ENCODE data around the gene CYTH3. TPM values are rescaled to one million over a fixed set of nuclear protein-coding genes. Genes with fewer than 3 reads are reported as not detected.

CYTH3 gene
- total and polyA plus RNA-seq, 2 of the 4 experiments (the other 2 are of a cell fraction), result 14.2 to 34.8 TPM

- TSS peak; percentile 62 for BruUV-seq (replicated peaks)
- H2BK15ac ChIP-seq (ENCODE audit: low read depth, low read length), result no peak overlapping the region
- ChIA-PET POLR2A (ENCODE audit: unreplicated experiment) (no interaction called here), CTCF (interaction anchor here (0.6 kb wide), 3 partner anchors 41 to 306 kb away, joined by 3 read pairs; no protein-coding TSS in a partner anchor)
- peaks cover 51% of the 10 kb centered on the region for H3K36me3 ChIP-seq (ENCODE audit: control insufficient read depth, insufficient read depth, low read length)
- ATAC-seq (ENCODE audit: low read depth), result no peak
- no peaks in the 10 kb centered on the region; the same call in 1 of the 2 replicates for H4K20me1 ChIP-seq (ENCODE audit: insufficient read depth, low read length)
- H3K9ac ChIP-seq (ENCODE audit: low read depth, low read length), result no peak overlapping the region
- no peak overlapping the region for H2AK5ac ChIP-seq (ENCODE audit: low read depth, low read length)
- TF ChIP-seq ELK1 (IDR thresholded peaks at IDR 0.05; ENCODE audit: borderline replicate concordance, low read depth, low read length) (no peak), FOS (IDR thresholded peaks at IDR 0.05; ENCODE audit: low read depth, low read length) (no peak), MAZ (IDR thresholded peaks at IDR 0.05; ENCODE audit: borderline replicate concordance, low read depth, low read length) (no peak), NFE2L2 (IDR thresholded peaks at IDR 0.05; ENCODE audit: low read depth, low read length) (no peak), CHD1 (IDR thresholded peaks at IDR 0.05; ENCODE audit: low read depth, low read length) (no peak), MXI1 (IDR thresholded peaks at IDR 0.05; ENCODE audit: borderline replicate concordance, low read depth, low read length) (no peak), CEBPB (IDR thresholded peaks at IDR 0.05; ENCODE audit: low read depth, low read length) (no peak), POLR2A (IDR thresholded peaks at IDR 0.05; ENCODE audit: low read depth, low read length) (no peak), CTCF (conservative IDR thresholded peaks at IDR 0.05; ENCODE audit: low read depth, low read length) (no peak), BHLHE40 (IDR thresholded peaks at IDR 0.05; ENCODE audit: low read depth, low read length) (no peak), RAD21 (IDR thresholded peaks at IDR 0.05; ENCODE audit: low read length) (no peak), SMC3 (IDR thresholded peaks at IDR 0.05; ENCODE audit: low read depth, low read length) (no peak), MAFK (IDR thresholded peaks at IDR 0.05; ENCODE audit: low read depth, low read length) (no peak), RFX5 (IDR thresholded peaks at IDR 0.05; ENCODE audit: low read depth, low read length) (no peak)
- TF ChIP-seq, protein P1, sequence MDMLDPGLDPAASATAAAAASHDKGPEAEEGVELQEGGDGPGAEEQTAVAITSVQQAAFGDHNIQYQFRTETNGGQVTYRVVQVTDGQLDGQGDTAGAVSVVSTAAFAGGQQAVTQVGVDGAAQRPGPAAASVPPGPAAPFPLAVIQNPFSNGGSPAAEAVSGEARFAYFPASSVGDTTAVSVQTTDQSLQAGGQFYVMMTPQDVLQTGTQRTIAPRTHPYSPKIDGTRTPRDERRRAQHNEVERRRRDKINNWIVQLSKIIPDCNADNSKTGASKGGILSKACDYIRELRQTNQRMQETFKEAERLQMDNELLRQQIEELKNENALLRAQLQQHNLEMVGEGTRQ (IDR thresholded peaks at IDR 0.05; ENCODE audit: low read depth, low read length), result no peak
- no peak overlapping the region for H3K23ac ChIP-seq (ENCODE audit: low read depth, low read length)
- no peak for DNase-seq
- H3K4ac ChIP-seq (ENCODE audit: low read depth, low read length), result no peak overlapping the region
- H4K91ac ChIP-seq (ENCODE audit: insufficient read depth, low read depth, low read length), result no peak overlapping the region
- no peak overlapping the region for H2BK120ac ChIP-seq (ENCODE audit: low read depth, low read length)
- H3K9me1 ChIP-seq (ENCODE audit: insufficient read depth, low read length), result no peaks in the 10 kb centered on the region
- H3K4me1 ChIP-seq (ENCODE audit: control insufficient read depth, insufficient read depth, low read length), result peaks cover 1% of the 10 kb centered on the region
- in situ Hi-C loops (cut with MboI; ENCODE audit: low sequenced_read_pairs) (loop anchor here (5.0 kb wide), 1 partner anchor 161 kb away; no protein-coding TSS in a partner anchor), intact Hi-C loops (cut with micrococcal nuclease) (no loop called here), dilution Hi-C loops (cut with HindIII; ENCODE audit: low sequenced_read_pairs, unreplicated experiment) (no loop called here)
- no peaks in the 10 kb centered on the region for H3K9me3 ChIP-seq (ENCODE audit: control insufficient read depth, insufficient read depth, low read length)
- H3K56ac ChIP-seq (ENCODE audit: extremely low read depth, insufficient read depth, low read length), result no peak overlapping the region
- H2BK20ac ChIP-seq (ENCODE audit: low read depth, low read length), result no peak overlapping the region
- no peak overlapping the region for H4K8ac ChIP-seq (ENCODE audit: low read depth in 2 of 2, low read length in 2 of 2)
- H3K27me3 ChIP-seq (ENCODE audit: control insufficient read depth, insufficient read depth, low read length), result no peaks in the 10 kb centered on the region
- H3K27ac ChIP-seq (ENCODE audit: insufficient read depth, low read length), result no peak overlapping the region
- no peak overlapping the region for H3K14ac ChIP-seq (replicated peaks; ENCODE audit: low read depth, low read length)
- H2AFZ ChIP-seq (replicated peaks; ENCODE audit: low read length, poor library complexity), result no peak overlapping the region
- no peak overlapping the region for H3K4me2 ChIP-seq (ENCODE audit: low read depth, low read length)
- no peak overlapping the region for H2AK9ac ChIP-seq (replicated peaks; ENCODE audit: low read depth, low read length, poor library complexity)
- H3K79me1 ChIP-seq (ENCODE audit: low read depth in 1 of 2, low read length in 2 of 2), result peaks cover 0 to 24% of the 10 kb centered on the region in 2 experiments; a peak in 2 of 4 replicates
- H3K4me3 ChIP-seq (ENCODE audit: insufficient read depth, low read depth, low read length), result no peak overlapping the region
- no peak overlapping the region for H2BK5ac ChIP-seq (ENCODE audit: low read depth, low read length, poor library complexity, severe bottlenecking)
- WGBS, 2 experiments (ENCODE audit: extremely low coverage in 2 of 2, insufficient read length in 1 of 2), result 70% methylated on average over 2 of the region's 15 CpGs; no CpG with 5 or more reads in 1 of the 2 experiments
- H4K5ac ChIP-seq (ENCODE audit: low read depth, low read length), result no peak overlapping the region
- H3K18ac ChIP-seq (ENCODE audit: low read depth, low read length), result no peak overlapping the region
Measured at GRCh38 chr7:6161463-6162330, 110.7 kb downstream of the CYTH3 start.
